Activated naive CD8-positive, alpha-beta T cell treated with anti-CD3 and anti-CD28 coated beads, Interleukin-2, amount 10 ng/mL, durations not matched to agents 7 days and 5 days (primary cell): ENCODE results near the gene SMIM3. TPM values are rescaled to one million over a fixed set of nuclear protein-coding genes. Genes with fewer than 3 reads are reported as not detected.
A peak's percentile ranks its signal among the peaks of the same experiment; 100 is the strongest.
"Not testable (repeated sequence)": the region's sequence is repeated elsewhere in the genome, so short reads cannot be mapped to it uniquely, and the experiment has no call there.

ENCODE experiments used
- ATAC-seq: fragments of 150-1000 bp; cut with Tn5 transposase; one replicate; pipeline ENCODE4 v1.10.0; 2021; ENCODE audit warnings: low read depth, moderate library complexity
- POLR2A ChIA-PET: fragments of 350-600 bp; sonication (Branson Sonifier 250); formaldehyde crosslinking; loops from one replicate; lab custom pipeline; 2021; ENCODE audit warnings: antibody characterized with exemption; lab: Charles Lee
- DNase-seq: peaks from one replicate; pipeline ENCODE4 v3.0.0; 2021
- H3K27ac Mint-ChIP-seq: one replicate; pipeline ENCODE4 v1.8.0; 2022; ENCODE audit warnings: mild to moderate bottlenecking, mixed read lengths
- H3K27me3 Mint-ChIP-seq: one replicate; pipeline ENCODE4 v1.8.0; 2022; ENCODE audit warnings: mild to moderate bottlenecking, moderate library complexity, mixed read lengths
- H3K36me3 Mint-ChIP-seq: one replicate; pipeline ENCODE4 v1.8.0; 2021; ENCODE audit warnings: mild to moderate bottlenecking, mixed read lengths
- H3K4me1 Mint-ChIP-seq: one replicate; pipeline ENCODE4 v1.8.0; 2021; ENCODE audit warnings: mixed read lengths
- H3K4me3 Mint-ChIP-seq: one replicate; pipeline ENCODE4 v1.8.0; 2022; ENCODE audit warnings: mild to moderate bottlenecking, moderate library complexity, mixed read lengths
- H3K9me3 Mint-ChIP-seq: one replicate; pipeline ENCODE4 v1.8.0; 2021; ENCODE audit warnings: mixed read lengths
- total RNA-seq, 2 experiments: library from RNA; stranded (reverse); gene quantifications; one replicate each; pipeline ENCODE4 v1.2.3, GENCODE V29; 2021

SMIM3 gene
- total RNA-seq, 2 experiments from 2014 or later, result 15.7 to 16.8 TPM

DNA sequence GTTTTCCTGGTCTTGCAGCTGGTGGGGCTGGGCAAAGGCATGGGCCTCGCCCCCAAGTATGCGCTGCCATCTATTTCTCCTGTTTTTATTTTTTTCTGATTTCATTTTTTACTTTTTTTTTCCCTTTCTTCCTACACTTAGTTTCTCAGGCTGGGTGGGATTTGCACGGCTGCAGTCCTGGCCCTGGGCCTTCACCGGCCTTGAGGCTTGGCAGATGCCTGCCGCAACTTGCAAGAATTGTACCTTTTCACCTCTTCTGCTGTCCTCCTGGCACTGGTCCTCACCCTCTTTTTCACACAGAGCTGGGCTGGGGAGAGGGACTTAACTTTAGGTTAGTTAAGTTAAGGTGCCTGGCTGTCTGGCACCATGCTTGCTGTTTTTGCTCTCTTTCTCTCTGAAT is 57.5 kb downstream of the SMIM3 start:
- ATAC-seq (no peak), DNase-seq (no peak)
- peaks cover 14% of the 10 kb centered on the region for H3K9me3 Mint-ChIP-seq
- peaks cover 20% of the 10 kb centered on the region for H3K27me3 Mint-ChIP-seq
- no peak overlapping the region for H3K4me3 Mint-ChIP-seq
- peaks cover 3% of the 10 kb centered on the region for H3K36me3 Mint-ChIP-seq
- no peaks in the 10 kb centered on the region for H3K4me1 Mint-ChIP-seq
- POLR2A ChIA-PET, result no interaction called here
- no peak overlapping the region for H3K27ac Mint-ChIP-seq

DNA sequence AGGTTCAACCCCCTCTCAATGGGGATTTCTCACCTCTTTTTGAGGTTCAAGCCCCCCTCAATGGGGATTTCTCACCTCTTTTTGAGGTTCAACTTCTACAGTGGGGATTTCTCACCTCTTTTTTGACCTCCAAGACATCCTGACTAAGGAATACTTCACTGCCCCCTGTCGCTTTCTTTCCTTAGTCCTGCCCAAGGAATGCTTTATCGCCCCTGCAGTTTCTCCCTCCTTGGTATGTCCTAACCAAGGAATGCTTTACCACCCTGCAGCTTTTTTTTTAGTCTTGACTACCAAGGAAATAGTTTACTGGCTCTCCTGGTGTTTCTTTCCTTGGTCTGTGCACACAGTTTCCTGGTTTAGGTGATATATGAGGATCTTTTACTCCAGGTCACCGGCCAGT is 58.1 kb downstream of the SMIM3 start:
- DNase-seq (no peak), ATAC-seq (no peak)
- Mint-ChIP-seq H3K27me3 (peaks cover 21% of the 10 kb centered on the region), H3K36me3 (peaks cover 3% of the 10 kb centered on the region), H3K27ac (no peak overlapping the region), H3K4me1 (no peaks in the 10 kb centered on the region), H3K9me3 (peaks cover 14% of the 10 kb centered on the region), H3K4me3 (no peak overlapping the region)
- POLR2A ChIA-PET, result no interaction called here

DNA sequence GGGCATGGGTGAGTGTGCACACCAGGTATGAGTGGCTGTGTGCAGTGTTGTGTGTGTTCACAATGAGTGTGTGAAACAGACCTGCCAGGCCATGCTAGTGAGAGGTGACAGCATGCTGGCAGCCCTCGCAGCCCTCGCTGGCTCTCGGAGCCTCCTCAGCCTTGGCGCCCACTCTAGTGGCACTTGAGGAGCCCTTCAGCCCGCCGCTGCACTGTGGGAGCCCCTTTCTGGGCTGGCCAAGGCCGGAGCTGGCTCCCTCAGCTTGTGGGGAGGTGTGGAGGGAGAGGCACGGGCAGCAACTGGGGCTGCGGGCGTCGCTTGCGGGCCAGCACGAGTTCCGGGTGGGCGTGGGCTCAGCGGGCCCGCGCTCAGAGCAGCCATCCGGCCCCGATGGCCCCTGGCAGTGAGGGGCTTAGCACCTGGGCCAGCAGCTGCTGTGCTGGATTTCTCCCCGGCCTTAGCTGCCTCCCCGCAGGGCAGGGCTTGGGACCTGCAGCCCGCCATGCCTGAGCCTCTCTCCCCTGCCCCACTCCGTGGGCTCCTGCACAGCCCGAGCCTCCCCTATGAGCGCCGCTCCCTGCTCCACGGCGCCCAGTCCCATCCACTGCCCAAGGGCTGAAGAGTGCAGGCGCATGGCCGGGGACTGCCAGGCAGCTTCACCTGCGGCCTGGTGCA is 66.8 kb downstream of the SMIM3 start:
- not testable (repeated sequence) for ATAC-seq, DNase-seq, H3K27ac Mint-ChIP-seq, H3K4me3 Mint-ChIP-seq, H3K27me3 Mint-ChIP-seq
- Mint-ChIP-seq H3K36me3 (peaks cover 16% of the 10 kb centered on the region), H3K4me1 (peaks cover 28% of the 10 kb centered on the region), H3K9me3 (peaks cover 13% of the 10 kb centered on the region)
- POLR2A ChIA-PET, result interaction anchor here (1.2 to 2.9 kb wide), 6 partner anchors 44 to 396 kb away, joined by 4 to 61 read pairs (median 14); partner anchors contain the start of genes DCTN4 and RPS14

DNA sequence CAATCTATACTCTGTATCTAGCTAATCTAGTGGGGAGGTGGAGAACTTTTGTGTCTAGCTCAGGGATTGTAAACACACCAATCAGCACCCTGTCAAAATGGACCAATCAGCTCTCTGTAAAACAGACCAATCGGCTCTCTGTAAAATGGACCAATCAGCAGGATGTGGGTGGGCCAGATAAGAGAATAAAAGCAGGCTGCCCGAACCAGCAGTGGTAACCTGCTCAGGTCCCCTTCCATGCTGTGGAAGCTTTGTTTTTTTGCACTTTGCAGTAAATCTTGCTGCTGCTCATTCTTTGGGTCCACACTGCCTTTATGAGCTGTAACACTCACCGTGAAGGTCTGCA is 67.7 kb downstream of the SMIM3 start, which contains the start of gene IRGM:
Gene IRGM, plus strand, starts transcription at position 214 of the 346 bp plus-strand sequence. CDS start 1,603 bp downstream, outside the sequence.
- ATAC-seq, result peak; percentile 19
- peaks cover 28% of the 10 kb centered on the region for H3K4me1 Mint-ChIP-seq
- H3K4me3 Mint-ChIP-seq, result peak within 1 kb of the TSS; percentile 82
- POLR2A ChIA-PET, result interaction anchor here (0.6 to 2.9 kb wide), 19 partner anchors 13 to 397 kb away, joined by 3 to 61 read pairs (median 6); partner anchors contain the start of genes ANXA6, DCTN4, RBM22 and RPS14
- DNase-seq, H3K27me3 Mint-ChIP-seq: not testable (repeated sequence)
- peaks cover 16% of the 10 kb centered on the region for H3K36me3 Mint-ChIP-seq
- H3K27ac Mint-ChIP-seq, result peak within 1 kb of the TSS; percentile 97
- peaks cover 13% of the 10 kb centered on the region for H3K9me3 Mint-ChIP-seq

Other genes starting within 250 kb of the SMIM3 start
- under 1 TPM; 0.25 to 0.28 TPM for gene SYNPO, start 138.1 kb upstream of the SMIM3 start, total RNA-seq
- under 1 TPM in 1 of 2 experiments, not detected in 1; 0.14 TPM for gene MYOZ3, start 117.5 kb upstream of the SMIM3 start, total RNA-seq
- 10 to 100 TPM; 72.9 to 74.6 TPM for gene RBM22, start 77.7 kb upstream of the SMIM3 start, total RNA-seq
- 10 to 100 TPM; 43.2 to 43.3 TPM for gene DCTN4, start 19.7 kb upstream of the SMIM3 start, total RNA-seq
- 1 to 10 TPM; 4.4 to 4.6 TPM for gene IRGM, start 67.8 kb downstream of the SMIM3 start, total RNA-seq
- gene ZNF300, start 126.2 kb downstream of the SMIM3 start, total RNA-seq, result 1 to 10 TPM; 1.1 to 1.5 TPM
- not detected for gene GPX3, start 241.8 kb downstream of the SMIM3 start, total RNA-seq